ENCODE results near the gene ERH. TPM values are rescaled to one million over a fixed set of nuclear protein-coding genes. Genes with fewer than 3 reads are reported as not detected.

The ERH gene
- total RNA-seq, 1 donor from 2014 or later: 163 TPM

- TF ChIP-seq CTCF (conservative IDR thresholded peaks at IDR 0.05; ENCODE audit: low read depth, low read length): no peak
- no peak for DNase-seq (ENCODE audit: low read depth)
- no peak overlapping the region for H3K4me3 ChIP-seq (ENCODE audit: low read depth, low read length)
Observed at GRCh38 chr14:69332782-69333395, 65.2 kb downstream of the ERH start.

GRCh38 chr14:69331206-69331605 lies 66.9 kb downstream of the ERH start:
- no peak for TF ChIP-seq CTCF (conservative IDR thresholded peaks at IDR 0.05; ENCODE audit: low read depth, low read length)
- no peak overlapping the region for H3K4me3 ChIP-seq (ENCODE audit: low read depth, low read length)
- DNase-seq (ENCODE audit: low read depth): no peak

Other genes starting within 250 kb of the ERH start
- 10.4 and 14.5 TPM in 2 replicates for gene DCAF5, start 245.2 kb downstream of the ERH start, total RNA-seq
- gene EXD2, start 206.8 kb downstream of the ERH start, total RNA-seq: 14.0 and 15.2 TPM in 2 replicates
- 0.14 and 0.35 TPM in 2 replicates for gene GALNT16, start 138.1 kb downstream of the ERH start, total RNA-seq
- gene SLC39A9, start 393 bp upstream of the ERH start, total RNA-seq: 40.8 and 57.5 TPM in 2 replicates
- gene PLEKHD1, start 86.4 kb upstream of the ERH start, total RNA-seq: under 0.01 and 0.07 TPM in 2 replicates
- gene CCDC177, start 176.6 kb upstream of the ERH start, total RNA-seq: not detected in 2 replicates
- 6.2 and 7.5 TPM in 2 replicates for gene SUSD6, start 213.3 kb upstream of the ERH start, total RNA-seq